HPDE6-E6E7 (cell line): ENCODE results near the gene TRIM47.
"Not testable (repeated sequence)": the region's sequence is repeated elsewhere in the genome, so short reads cannot be mapped to it uniquely, and the experiment has no call there.

ENCODE experiments used
- DNase-seq: peaks from one replicate; pipeline ENCODE4 v3.0.0; 2011; ENCODE audit warnings: missing footprints; ENCODE audit errors: extremely low spot score

Gene TRIM47

DNA sequence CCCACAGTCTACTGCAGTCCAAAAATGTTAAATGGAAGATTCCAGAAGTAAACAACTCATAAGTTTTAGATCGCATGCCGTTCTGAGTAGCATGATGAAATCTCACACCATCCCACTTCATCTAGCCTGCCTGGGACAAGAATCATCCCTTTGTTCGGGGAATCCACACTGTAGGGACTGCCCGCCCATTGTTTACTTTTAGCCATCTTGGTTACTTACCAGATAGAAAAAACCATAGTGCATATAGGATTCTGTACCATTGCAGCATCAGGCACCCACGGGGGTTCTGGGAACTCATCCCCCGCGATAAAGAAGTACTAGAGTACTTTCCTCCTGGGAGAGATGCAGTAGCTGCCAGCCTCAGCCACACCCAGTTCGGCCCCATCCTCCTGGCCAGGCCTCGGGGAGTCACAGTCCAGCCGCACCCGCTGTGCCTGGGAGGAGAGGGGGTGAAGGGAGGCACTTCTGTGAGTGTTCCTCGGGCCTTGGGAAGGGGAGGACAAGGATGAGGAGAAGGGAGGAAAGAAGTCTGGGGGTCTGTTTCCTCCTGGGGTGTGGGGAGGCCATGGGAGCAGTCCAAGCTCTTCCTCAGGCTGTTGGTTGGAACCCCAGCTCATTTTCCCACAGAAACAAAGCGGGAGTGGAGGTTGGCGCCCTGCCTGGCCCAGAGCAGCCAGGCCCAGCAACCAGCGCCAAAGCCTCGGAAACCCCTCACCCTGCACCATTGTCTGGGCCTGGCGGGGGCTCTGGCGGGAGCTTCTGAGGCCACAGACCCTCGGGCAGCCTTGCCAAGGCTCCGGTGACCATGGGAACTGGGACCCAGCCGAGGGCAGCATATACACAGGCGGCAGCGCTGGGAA is 8.9 kb downstream of the TRIM47 start:
- no peak for DNase-seq

DNA sequence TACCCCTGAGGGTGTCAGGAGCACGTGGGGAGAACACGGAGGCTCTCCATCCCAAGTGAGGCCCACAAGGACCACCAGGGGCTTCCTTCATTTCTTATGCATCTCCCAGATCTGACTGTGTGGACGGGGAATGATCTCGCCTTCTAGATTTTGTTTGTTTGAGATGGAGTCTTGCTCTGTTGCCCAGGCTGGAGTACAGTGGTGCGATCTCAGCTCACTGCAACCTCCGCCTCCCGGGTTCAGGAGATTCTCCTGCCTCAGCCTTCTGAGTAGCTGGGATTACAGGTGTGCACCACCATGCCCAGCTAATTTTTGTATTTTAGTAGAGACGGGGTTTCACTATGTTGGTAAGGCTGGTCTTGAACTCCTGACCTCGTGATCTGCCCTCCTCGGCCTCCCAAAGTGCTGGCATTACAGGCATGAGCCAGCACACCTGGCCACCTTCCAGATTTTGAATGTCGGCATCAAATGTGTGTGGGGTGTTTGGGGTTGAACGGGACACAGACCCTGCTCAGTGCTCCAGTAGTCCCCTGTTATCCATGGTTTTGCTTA is 9.6 kb downstream of the TRIM47 start:
- DNase-seq: not testable (repeated sequence)

- DNase-seq: not testable (repeated sequence)
Measured at GRCh38 chr17:75865404-75866188, 12.8 kb downstream of the TRIM47 start.

DNA sequence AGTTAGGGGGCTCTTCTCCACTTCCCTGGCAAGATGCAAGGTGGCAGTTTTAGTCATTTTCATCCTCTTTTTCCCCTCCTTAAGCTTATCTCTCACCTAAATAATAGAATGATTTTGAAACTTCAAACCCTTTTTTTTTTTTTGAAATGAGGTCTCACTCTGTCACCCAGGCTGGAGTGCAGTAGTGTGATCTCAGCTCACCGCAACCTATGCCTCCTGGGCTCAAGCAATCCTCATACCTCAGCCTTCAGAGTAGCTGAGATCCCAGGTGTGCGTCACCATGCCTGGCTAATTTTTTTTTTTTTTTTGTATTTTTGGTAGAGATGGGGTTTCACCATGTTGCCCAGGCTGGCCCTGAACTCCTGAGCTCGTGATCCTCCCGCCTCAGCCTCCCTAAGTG is 13.5 kb downstream of the TRIM47 start:
- not testable (repeated sequence) for DNase-seq

DNA sequence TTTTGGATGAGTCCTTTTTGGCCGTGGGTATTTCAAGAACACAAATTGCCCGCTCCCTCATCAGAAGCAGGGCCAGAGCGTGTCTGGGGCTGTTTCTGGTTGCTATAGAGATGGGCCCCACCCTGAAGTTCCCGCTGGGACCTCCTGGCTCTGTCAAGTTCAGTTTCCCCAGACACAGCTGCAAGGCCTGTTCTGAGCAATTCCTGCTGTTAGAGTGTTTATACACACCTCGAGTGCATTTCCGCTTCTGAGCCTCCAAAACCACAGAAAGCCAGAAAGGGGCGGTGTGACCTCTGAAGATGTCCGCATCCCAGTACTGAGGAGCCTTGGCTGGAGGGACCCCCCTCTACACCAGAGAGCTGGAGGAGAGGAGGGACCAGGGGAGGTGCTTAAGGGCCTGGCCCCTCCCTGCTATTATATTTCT is 13.9 kb downstream of the TRIM47 start:
- DNase-seq: no peak

GRCh38 chr17:75861927-75862317 is 16.5 kb downstream of the TRIM47 start:
- no peak for DNase-seq

DNA sequence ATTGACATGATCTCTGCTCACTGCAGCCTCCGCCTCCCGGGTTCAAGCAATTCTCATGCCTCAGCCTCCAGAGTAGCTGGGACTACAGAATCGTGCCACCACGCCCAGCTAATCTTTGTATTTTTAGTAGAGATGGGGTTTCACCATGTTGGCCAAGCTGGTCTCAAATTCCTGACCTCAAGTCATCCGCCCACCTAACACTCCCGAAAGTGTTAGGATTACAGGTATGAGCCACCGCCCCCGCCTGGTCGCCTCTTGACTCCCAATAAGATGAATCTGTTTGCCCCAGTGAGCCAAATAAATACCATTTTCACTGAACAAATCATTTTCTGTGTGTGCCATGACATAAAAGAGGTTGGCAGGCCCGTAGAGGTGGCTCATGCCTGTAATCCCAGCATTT is 19.0 kb downstream of the TRIM47 start:
- not testable (repeated sequence) for DNase-seq

DNA sequence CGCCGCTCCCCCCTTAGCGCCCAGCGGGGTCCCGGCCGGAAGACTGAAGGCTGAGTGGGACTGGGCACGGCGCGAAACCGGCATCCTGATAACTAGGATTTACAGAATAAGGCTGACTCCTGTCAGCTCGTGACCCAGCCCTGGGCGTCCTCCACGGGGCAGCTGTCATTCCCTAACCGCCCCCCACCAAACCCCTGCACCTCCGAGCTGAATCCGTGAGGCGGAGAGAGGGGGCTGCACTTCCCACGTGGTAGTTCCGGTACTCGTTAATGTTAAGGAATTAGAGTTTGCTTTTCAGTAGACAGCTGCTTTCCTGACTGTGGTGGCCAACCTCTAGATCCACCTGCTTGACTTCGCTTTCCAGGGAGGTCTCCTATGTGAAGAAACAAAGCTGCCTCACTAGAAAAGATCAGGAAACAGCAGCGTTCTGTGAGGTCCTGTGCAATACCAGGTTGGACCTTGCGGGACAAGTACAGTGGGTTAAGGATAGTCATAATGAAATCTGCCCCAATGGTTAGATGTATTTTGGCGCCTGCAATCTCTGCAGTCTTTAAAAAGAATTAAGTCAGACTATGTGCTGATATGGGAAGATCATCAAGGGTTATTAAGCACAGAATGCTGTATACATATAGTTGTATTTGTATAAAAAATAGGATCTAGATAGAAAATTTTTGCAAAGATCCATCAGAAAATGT is 22.2 kb downstream of the TRIM47 start:
- DNase-seq: no peak

DNA sequence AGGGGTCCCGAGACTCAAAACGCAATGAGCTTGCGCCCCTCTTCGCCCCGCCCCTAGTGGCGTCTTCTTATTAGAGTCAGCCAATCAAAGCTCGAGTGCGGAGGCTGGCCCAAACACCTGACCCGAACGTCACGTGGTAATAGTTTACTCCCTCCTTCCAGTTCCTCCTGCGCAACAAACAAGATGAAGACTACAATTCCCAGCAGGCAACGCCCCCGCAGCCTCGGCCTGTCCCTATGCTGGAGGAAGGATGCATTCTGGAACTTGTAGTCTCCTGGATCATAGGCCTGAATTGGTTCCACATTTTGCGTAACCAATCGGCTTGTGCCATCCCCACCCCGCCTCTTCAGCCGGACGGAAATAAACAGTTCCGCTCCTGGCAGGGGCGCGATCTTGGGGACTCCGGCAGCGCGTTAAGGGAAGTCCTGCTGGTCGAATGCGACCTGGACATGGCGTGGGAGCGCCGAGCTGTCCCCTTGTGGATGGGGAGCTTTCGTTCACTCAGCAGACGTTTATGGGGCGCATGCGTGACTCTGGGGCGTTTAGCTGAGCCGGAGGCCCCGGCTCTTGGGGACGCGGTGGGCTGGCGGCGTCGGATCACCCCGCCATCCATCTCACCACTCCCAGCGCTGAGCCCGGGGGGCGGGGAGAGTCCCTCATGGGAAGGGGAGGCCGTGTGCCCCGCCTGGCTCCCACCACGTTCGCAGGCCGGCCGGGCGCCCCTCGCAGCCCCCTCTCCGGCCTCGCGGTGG is 22.9 kb downstream of the TRIM47 start, which contains the start of gene WBP2:
Gene WBP2, minus strand, starts transcription at position 26 of the 752 bp plus-strand sequence. CDS start 38 bp downstream, outside the sequence.
- DNase-seq: peak; percentile 99

- DNase-seq: no peak
Measured at GRCh38 chr17:75854881-75855309, 23.5 kb downstream of the TRIM47 start.

- DNase-seq: peak; percentile 54
Measured at GRCh38 chr17:75854101-75854748, 24.2 kb downstream of the TRIM47 start.

DNA sequence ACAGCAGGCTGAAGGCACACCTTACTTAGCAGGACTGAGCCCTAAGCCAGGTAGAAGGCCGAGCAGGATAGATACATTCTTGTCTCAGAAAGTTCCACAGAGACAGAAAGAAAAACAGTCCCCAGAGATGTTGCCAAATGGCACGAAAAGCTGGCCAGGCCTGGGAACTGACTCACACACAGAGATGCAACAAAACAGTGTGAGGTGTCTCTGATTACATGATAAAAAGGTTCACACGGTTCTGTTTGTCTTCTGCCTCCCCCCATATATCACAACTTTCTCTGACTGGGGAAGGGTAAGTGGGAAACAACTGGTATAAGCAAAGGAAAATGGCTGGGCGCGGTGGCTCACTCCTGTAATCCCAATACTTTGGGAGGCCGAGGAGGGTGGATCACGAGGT is 24.9 kb downstream of the TRIM47 start:
- DNase-seq: no peak

DNA sequence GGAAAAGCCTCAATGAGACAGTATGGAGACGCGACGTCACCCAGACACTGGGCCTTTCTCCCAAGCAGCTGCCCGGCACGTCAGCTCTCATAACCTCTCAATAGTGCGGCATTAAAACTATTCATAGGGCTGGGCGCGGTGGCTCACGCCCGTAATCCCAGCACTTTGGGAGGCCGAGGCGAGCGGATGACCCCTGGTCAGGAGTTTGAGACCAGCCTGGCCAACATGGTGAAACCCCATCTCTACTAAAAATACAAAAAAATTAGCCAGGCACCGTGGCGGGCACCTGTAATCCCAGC is 26.7 kb downstream of the TRIM47 start:
- DNase-seq: not testable (repeated sequence)

DNA sequence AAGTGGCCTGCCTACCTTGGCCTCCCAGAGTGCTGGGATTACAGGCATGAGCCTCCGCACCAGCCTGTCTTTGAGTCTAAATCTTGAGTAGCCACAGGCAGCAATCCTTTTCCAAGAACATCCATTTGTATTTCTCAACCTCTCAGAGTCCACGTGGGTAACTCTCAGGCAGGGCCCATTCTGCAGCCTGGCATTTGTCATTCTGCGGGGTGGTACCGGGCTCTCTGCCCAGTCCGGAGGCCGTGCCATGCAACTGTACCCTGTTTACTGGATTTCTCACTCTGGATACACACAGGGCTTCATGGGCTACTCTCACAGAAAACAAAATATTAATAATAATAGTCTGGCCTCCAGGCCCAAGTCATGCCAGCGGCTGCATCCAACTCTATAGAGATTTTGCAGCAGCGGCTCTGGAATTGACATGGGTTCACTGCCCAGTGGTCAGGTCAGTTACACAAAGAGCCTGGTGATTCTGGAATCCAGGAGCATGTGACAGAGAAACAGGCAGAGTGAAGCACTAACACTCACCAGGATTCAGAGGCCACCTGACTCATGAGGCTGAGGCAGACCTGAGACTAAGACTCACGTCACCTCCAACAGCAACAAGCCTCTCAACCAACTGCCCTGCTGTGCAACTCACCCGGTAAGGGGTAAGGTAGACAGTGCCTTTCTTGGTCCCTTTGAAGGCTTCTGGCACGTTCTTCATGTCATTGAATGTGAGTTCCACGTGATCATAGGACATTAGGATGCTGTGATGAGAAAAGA is 27.3 kb downstream of the TRIM47 start:
- DNase-seq: no peak

- no peak for DNase-seq
Measured at GRCh38 chr17:75849724-75850123, 28.7 kb downstream of the TRIM47 start.

DNA sequence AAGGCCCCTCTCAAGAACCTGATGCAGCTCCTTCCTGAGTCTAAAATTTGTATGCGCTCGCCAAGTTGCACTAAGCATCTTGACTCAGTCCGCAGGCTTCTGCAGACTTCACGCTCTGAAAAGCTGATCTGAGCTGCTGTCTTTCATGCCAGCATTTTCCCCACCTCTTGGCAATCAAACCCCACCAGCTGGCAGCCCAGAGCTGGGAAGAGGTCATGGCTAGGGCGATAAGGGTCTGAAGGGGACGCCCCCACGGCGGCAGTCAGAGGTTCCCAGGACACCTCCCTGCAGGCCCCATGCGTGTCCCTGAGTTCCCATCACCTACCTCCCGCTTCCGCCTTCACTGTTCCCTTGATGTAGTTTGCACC is 29.1 kb downstream of the TRIM47 start:
- no peak for DNase-seq

DNA sequence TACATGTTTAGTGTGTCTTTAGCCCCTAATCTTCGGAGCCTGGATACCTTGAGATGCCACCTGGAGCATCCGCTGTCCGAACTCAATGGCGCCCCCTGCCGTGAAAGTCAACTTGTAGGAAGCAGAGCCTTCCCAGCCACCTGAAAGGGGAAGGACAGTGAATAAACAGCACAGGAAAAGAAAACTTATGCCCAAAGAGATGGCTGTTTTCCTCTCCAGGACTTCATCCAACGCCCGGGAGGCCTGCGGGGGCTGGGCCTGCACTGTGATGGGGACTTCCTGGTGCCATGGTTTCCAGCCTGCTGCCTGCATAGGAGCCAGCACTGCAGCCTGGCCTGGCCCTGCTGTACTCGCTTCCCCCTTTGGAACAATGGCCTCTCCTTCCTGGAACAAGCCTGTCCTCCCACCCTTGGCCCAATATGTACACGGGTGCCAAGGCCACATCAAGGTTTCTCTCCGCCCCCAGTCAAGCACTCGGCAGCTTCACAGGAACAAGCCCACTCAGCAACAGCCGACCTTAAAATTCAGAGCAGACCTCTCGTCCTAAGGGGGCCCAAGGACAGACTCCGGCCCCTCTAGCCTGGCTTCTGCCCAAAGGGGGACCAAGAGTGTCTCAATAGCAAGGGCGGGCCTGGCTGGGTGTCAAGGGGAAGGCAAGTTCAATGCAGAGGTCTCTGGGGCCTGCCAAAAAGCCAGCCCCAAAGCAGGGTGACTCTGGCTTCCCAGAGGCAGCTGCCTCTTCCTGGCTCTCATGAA is 29.7 kb downstream of the TRIM47 start:
- peak; percentile 46 for DNase-seq

GRCh38 chr17:75847614-75848522 is 30.5 kb downstream of the TRIM47 start:
- no peak for DNase-seq
